ENCODE results near the gene DIAPH2.

Gene DIAPH2

DNA sequence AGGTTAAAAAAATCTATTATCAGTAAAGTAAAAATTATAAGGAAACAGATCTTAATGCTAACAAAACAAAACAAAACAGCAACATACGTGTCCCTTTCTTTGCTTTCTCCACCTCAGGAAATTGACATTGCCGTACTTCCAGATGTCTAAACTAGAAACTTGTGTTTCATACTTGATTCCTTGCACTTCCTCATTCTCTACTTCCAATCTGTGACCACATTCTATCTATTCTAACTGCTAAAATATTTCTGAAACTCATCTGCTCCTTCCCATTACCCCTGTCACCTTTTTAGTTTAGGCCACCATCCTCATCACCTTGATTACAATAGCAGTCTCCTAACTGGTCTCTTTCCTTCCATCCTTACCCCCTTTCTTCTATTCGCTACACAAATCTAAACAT, 176.6 kb downstream of the DIAPH2 start:
- TF ChIP-seq, protein P1, sequence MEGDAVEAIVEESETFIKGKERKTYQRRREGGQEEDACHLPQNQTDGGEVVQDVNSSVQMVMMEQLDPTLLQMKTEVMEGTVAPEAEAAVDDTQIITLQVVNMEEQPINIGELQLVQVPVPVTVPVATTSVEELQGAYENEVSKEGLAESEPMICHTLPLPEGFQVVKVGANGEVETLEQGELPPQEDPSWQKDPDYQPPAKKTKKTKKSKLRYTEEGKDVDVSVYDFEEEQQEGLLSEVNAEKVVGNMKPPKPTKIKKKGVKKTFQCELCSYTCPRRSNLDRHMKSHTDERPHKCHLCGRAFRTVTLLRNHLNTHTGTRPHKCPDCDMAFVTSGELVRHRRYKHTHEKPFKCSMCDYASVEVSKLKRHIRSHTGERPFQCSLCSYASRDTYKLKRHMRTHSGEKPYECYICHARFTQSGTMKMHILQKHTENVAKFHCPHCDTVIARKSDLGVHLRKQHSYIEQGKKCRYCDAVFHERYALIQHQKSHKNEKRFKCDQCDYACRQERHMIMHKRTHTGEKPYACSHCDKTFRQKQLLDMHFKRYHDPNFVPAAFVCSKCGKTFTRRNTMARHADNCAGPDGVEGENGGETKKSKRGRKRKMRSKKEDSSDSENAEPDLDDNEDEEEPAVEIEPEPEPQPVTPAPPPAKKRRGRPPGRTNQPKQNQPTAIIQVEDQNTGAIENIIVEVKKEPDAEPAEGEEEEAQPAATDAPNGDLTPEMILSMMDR (conservative IDR thresholded peaks at IDR 0.05; ENCODE audit: low read depth, low read length): no peak
- no peak for DNase-seq (ENCODE audit: low read depth)
- H3K4me3 ChIP-seq (ENCODE audit: low read length): no peak overlapping the region

DNA sequence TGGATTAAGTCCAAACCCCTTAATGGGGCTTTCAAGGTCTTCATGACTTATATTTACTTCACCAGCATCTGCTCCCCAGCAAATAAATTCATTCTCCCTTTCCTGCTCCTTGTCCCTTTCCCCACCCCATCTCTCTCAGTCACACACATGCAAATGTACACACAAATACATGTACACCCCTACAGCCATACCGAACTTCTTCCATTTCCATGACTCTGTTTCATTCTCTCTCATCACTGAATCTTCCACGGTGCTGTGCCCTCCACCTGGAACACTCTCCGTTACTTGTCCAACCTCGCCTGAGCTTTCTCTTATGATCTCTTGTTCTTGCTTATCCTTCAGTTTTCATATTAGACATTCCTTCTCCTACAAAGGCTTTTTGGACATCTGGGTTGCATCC, 177.0 kb downstream of the DIAPH2 start:
- DNase-seq (ENCODE audit: low read depth): no peak
- TF ChIP-seq, protein P1 (conservative IDR thresholded peaks at IDR 0.05; ENCODE audit: low read depth, low read length): no peak
- no peak overlapping the region for H3K4me3 ChIP-seq (ENCODE audit: low read length)

DNA sequence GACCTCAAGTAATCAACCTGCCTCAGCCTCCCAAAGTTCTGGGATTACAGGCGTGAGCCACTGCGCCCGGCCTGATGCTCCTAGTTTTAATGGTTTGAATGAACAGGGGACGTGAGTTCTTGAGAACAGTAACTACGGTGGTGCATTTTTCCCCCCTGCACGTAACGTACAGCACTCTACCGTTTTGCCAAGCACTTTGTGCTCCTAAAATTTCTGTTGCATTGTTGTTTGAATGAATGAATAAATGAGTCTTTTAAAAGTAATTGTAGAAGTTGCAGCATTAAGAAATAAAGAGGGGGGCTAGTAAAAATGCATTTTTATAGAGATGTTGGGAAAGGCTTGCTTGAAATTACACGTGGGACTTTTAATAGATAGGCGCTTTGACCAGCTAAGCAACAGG, 199.0 kb downstream of the DIAPH2 start, which contains the start of gene RPA4:
TSS of gene RPA4 (plus strand) at position 301 of the 400 bp plus-strand sequence. CDS start 403 bp downstream, outside the sequence.
- TF ChIP-seq, protein P1 (conservative IDR thresholded peaks at IDR 0.05; ENCODE audit: low read depth, low read length): no peak
- H3K4me3 ChIP-seq (ENCODE audit: low read length): no peak within 1 kb of the TSS
- DNase-seq (ENCODE audit: low read depth): no peak

DNA sequence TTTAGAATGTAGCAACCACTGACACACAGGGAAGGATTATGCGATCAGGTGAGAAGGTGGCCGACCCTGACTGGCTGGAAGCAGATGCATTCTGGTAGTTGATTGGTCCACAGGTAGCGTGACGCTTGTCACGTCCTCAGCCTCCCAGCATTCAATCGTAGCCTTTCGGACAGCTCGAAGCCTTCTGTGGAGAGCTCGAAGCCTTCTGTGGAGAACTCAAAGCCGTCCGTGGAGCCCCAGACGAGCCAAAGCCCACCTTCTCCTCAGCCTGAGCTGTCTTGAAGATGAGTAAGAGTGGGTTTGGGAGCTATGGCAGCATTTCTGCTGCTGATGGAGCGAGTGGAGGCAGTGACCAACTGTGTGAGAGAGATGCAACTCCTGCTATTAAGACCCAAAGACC, 199.4 kb downstream of the DIAPH2 start:
- TF ChIP-seq, protein P1 (conservative IDR thresholded peaks at IDR 0.05; ENCODE audit: low read depth, low read length): no peak
- no peak for DNase-seq (ENCODE audit: low read depth)
- no peak overlapping the region for H3K4me3 ChIP-seq (ENCODE audit: low read length)

DNA sequence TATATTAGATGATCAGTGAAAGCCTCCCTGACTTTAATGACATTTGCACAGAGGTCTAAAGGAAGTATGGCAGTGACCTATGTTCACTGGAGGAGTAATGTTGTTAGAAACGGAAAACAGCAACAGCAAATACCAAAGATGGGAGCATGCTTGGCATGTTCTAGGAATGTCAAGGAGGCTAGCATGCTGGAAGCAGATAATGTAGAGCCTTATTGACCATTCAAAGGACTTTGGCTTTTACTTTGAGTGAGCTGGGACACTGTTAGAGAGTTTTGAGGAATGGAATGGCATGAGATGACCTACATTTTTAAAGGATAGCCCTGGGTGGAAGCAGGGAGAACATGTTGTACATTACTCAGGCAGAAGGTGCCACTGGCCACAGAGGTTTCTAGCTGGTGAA, 205.1 kb downstream of the DIAPH2 start:
- TF ChIP-seq, protein P1 (conservative IDR thresholded peaks at IDR 0.05; ENCODE audit: low read depth, low read length): no peak
- peak; percentile 12 for DNase-seq (ENCODE audit: low read depth)
- H3K4me3 ChIP-seq (ENCODE audit: low read length): no peak overlapping the region

DNA sequence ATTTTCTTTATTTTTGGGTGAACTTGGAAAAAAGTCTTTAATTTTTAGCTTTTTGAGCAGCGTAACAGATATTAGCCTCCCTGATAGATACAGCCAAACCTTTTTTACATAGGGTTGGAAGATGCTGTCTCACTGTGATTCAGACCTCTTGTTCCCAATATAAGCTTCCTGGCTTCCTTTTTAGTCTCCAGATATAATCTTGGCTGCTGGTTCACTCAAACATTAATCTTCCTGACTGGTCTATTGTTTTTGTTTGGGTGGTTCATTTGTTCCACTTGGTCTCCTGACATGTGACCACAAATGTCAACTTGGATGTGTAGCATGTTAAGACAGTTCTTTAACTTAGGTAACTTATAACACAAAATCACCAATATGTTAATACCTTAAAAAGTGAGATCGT, 222.1 kb downstream of the DIAPH2 start:
- DNase-seq (ENCODE audit: low read depth): peak; percentile 6
- no peak overlapping the region for H3K4me3 ChIP-seq (ENCODE audit: low read length)
- TF ChIP-seq, protein P1 (conservative IDR thresholded peaks at IDR 0.05; ENCODE audit: low read depth, low read length): no peak

DNA sequence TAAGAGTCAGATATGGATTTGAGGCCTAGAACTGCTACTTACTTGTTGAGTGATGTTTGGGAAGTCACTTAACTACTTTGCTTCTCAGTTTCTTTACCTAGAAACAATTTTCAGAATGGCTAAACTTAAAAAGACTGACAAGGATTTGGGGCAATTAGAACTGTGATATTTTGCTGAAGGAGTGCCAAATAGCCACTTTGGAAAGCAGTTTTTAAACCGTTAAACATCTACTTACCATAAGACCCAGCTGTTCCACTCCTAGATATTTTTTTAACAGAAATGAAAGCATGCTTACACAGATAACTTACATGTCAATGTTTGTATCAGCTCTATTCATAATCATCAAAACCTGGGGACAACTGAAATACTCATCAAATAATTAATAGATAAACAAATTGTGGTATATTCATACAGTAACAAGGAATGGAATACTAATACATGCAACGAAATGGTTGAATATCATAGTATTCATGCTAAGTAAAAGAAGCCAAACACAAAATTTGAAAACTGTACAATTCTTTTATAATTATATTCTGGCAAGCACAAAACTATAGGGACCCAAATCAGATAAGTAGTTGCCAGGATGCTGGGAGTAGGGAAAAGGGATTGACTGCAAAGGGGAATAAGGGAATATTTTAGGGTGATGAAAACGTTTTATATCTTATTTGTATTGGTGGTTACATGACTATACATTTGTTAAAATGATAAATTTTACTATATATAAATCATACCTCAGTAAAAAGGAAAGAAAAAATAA, 223.1 kb downstream of the DIAPH2 start:
- H3K4me3 ChIP-seq (ENCODE audit: low read length): no peak overlapping the region
- TF ChIP-seq, protein P1 (conservative IDR thresholded peaks at IDR 0.05; ENCODE audit: low read depth, low read length): no peak
- DNase-seq (ENCODE audit: low read depth): peak; percentile 8

All from retinal pigment epithelial cell (primary cell).